HCT116 (cell line): Measurements from ENCODE around the gene SUGCT. TPM values are rescaled to one million over a fixed set of nuclear protein-coding genes. Genes with fewer than 3 reads are reported as not detected.

Experiments
- ATAC-seq: fragments of 200-7000 bp; cut with Tn5 transposase; 2 replicates; pipeline ENCODE4 v1.9.1; 2020; ENCODE audit warnings: mild to moderate bottlenecking, moderate library complexity
- BruUV-seq: library from RNA; stranded (reverse); fragments of 400-500 nt; replicated peaks from 2 replicates; lab custom pipeline; 2021; lab: Mats Ljungman, UMichigan
- CTCF ChIA-PET: fragments of 300-600 bp; sonication (Branson Sonifier 250); formaldehyde crosslinking; loops from one replicate; lab custom pipeline; 2021; ENCODE audit warnings: antibody characterized with exemption; lab: Charles Lee
- POLR2A ChIA-PET: fragments of 300-600, 350-600 bp; sonication (Branson Sonifier 250); formaldehyde crosslinking; loops from one replicate; lab custom pipeline; 2021; ENCODE audit warnings: antibody characterized with exemption; lab: Charles Lee
- RAD21 ChIA-PET, 2 experiments: fragments of 300-600 bp; sonication (Branson Sonifier 250); formaldehyde crosslinking; loops; one replicate each; lab custom pipeline; 2023; ENCODE audit warnings: low total read pairs in 2 of 2; ENCODE audit not compliant: uncharacterized antibody in 2 of 2, unreplicated experiment in 2 of 2, low non-redundant PET in 1 of 2; lab: Charles Lee
- DNase-seq: peaks from one replicate; pipeline ENCODE4 v3.0.0-alpha.2; 2010; ENCODE audit warnings: low read depth, low spot score
- H2AFZ ChIP-seq: fragments of 200-600 bp; shearing (Covaris generic), sonication (generic); 2 replicates; pipeline ENCODE4 v1.6.1; 2017; ENCODE audit warnings: low read depth, mixed run types, mixed read lengths, antibody characterized with exemption, low read length; ENCODE audit not compliant: poor library complexity, severe bottlenecking
- H3K27ac ChIP-seq: 2 replicates; pipeline ENCODE4 v1.5.1; 2012; ENCODE audit warnings: low read depth, low read length
- H3K27me3 ChIP-seq: fragments of 200-600 bp; sonication (generic); 2 replicates; pipeline ENCODE4 v1.6.1; 2016; ENCODE audit warnings: mixed run types, low read length, mixed read lengths; ENCODE audit not compliant: insufficient read depth
- H3K36me3 ChIP-seq, 2 experiments: fragments of 200-500 bp in 1 of 2; fragments of 200-600 bp in 1 of 2; sonication (Bioruptor generic) in 1 of 2; sonication (generic) in 1 of 2; 2 replicates each; pipeline versions ENCODE4 v1.5.1 to v1.6.1; 2014 to 2016; ENCODE audit warnings: low read length in 2 of 2, inconsistent platforms in 1 of 2, mixed read lengths in 1 of 2, mixed run types in 1 of 2; ENCODE audit not compliant: insufficient read depth in 2 of 2, control insufficient read depth in 1 of 2
- H3K4me1 ChIP-seq, 2 experiments: fragments of 200-600 bp in 1 of 2; sonication (generic) in 1 of 2; 2 replicates each; pipeline versions ENCODE4 v1.5.1 to v1.6.1; 2012 to 2017; ENCODE audit warnings: low read length in 2 of 2, inconsistent platforms in 1 of 2, mild to moderate bottlenecking in 1 of 2, mixed read lengths in 1 of 2, mixed run types in 1 of 2, moderate library complexity in 1 of 2; ENCODE audit not compliant: insufficient read depth in 2 of 2, control insufficient read depth in 1 of 2
- H3K4me2 ChIP-seq: fragments of 200-600 bp; sonication (generic); 2 replicates; pipeline ENCODE4 v1.6.1; 2017; ENCODE audit warnings: mixed run types, low read length, mixed read lengths
- H3K4me3 ChIP-seq, 2 experiments: fragments of 200-600 bp in 1 of 2; sonication (generic) in 1 of 2; replicated peaks in 1 of 2; 2 replicates each; pipeline ENCODE4 v1.5.1; 2011 to 2016; ENCODE audit warnings: low read length in 2 of 2, control low read depth in 1 of 2, low read depth in 1 of 2, mild to moderate bottlenecking in 1 of 2, mixed read lengths in 1 of 2, mixed run types in 1 of 2
- H3K79me2 ChIP-seq: fragments of 200-600 bp; sonication (generic); 2 replicates; pipeline ENCODE4 v1.6.1; 2017; ENCODE audit warnings: mild to moderate bottlenecking, mixed run types, low read length, moderate library complexity, mixed read lengths; ENCODE audit not compliant: insufficient read depth
- H3K9ac ChIP-seq: fragments of 200-600 bp; sonication (generic); 2 replicates; pipeline ENCODE4 v1.6.1; 2016; ENCODE audit warnings: low read length, mixed read lengths
- H3K9me2 ChIP-seq: fragments of 200-600 bp; sonication (generic), shearing (Covaris generic); 2 replicates; pipeline ENCODE4 v1.6.1; 2017; ENCODE audit warnings: mixed run types, mild to moderate bottlenecking, moderate library complexity; ENCODE audit not compliant: insufficient read depth
- H3K9me3 ChIP-seq, 2 experiments: fragments of 200-500 bp in 1 of 2; fragments of 200-600 bp in 1 of 2; sonication (Bioruptor generic) in 1 of 2; sonication (generic) in 1 of 2; 2 replicates each; pipeline ENCODE4 v1.6.1; 2014 to 2017; ENCODE audit warnings: low read length in 2 of 2, mixed read lengths in 2 of 2, inconsistent platforms in 1 of 2, low read depth in 1 of 2, mild to moderate bottlenecking in 1 of 2, mixed run types in 1 of 2, moderate library complexity in 1 of 2; ENCODE audit not compliant: control insufficient read depth in 1 of 2, insufficient read depth in 1 of 2
- H4K20me1 ChIP-seq: fragments of 200-600 bp; sonication (generic), shearing (Covaris generic); 2 replicates; pipeline ENCODE4 v1.6.1; 2017; ENCODE audit warnings: mixed run types, mild to moderate bottlenecking, moderate library complexity; ENCODE audit not compliant: insufficient read depth
- CEBPB ChIP-seq: IDR thresholded peaks from 2 replicates; pipeline ENCODE4 v1.6.1; 2012; ENCODE audit warnings: low read depth
- ELF1 ChIP-seq: IDR thresholded peaks from 2 replicates; pipeline ENCODE4 v1.6.1; 2012; ENCODE audit warnings: low read depth, borderline replicate concordance
- EZH2phosphoT487 ChIP-seq: fragments of 200-600 bp; IDR thresholded peaks from 2 replicates; pipeline ENCODE4 v1.6.1; 2018; ENCODE audit warnings: antibody characterized with exemption, borderline replicate concordance
- JUND ChIP-seq: IDR thresholded peaks from 2 replicates; pipeline ENCODE4 v1.6.1; 2012
- POLR2A ChIP-seq: IDR thresholded peaks from 2 replicates; pipeline ENCODE4 v1.7.0; 2011; ENCODE audit warnings: borderline replicate concordance; ENCODE audit not compliant: insufficient read depth, insufficient read length; ENCODE audit errors: extremely low read depth
- SIN3A ChIP-seq: IDR thresholded peaks from 2 replicates; pipeline ENCODE4 v1.6.1; 2012; ENCODE audit warnings: low read depth
- SP1 ChIP-seq: IDR thresholded peaks from 2 replicates; pipeline ENCODE4 v1.6.1; 2012; ENCODE audit warnings: low read depth
- intact Hi-C: fragments of 100-400 bp; cut with micrococcal nuclease; formaldehyde crosslinking; loops from 2 replicates; pipeline ENCODE4 v1.10.0; 2022
- total RNA-seq: library from RNA; stranded (reverse); gene quantifications from one replicate; pipeline ENCODE4 v1.2.1, GENCODE V29; 2021; ENCODE audit not compliant: unreplicated experiment
- TF ChIP-seq, protein P1 (sequence below): IDR thresholded peaks from 2 replicates; pipeline ENCODE4 v1.6.1; 2011; ENCODE audit warnings: mild to moderate bottlenecking, low read length, moderate library complexity; ENCODE audit not compliant: insufficient replicate concordance; ENCODE audit errors: extremely low read depth
- TF ChIP-seq, protein P2 (sequence below): IDR thresholded peaks from 2 replicates; pipeline ENCODE4 v1.6.1; 2012
- TF ChIP-seq, protein P3 (sequence below): IDR thresholded peaks from 2 replicates; pipeline ENCODE4 v1.6.1; 2012

SUGCT gene
- total RNA-seq, 1 experiment from 2014 or later: 4.4 TPM

DNA sequence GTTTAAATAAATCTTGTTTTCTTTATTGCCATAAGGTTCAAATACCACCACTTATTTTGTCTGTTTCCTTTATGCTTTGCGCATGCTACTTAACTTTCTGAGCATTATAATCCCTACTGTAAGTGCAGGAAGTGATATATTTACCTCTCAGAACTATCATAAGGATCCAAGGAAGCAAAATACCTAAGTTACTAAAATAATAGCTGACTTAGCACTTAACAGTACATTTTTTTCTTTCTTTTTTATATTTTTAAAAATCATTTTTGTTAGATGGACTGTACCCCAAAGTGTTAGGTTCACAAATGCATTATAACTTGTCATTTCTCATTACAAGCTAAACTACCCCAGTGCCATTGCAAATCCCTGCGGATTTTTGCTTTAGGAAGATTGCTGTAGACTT, 663.8 kb downstream of the SUGCT start (continued):
- TF ChIP-seq, protein P1, sequence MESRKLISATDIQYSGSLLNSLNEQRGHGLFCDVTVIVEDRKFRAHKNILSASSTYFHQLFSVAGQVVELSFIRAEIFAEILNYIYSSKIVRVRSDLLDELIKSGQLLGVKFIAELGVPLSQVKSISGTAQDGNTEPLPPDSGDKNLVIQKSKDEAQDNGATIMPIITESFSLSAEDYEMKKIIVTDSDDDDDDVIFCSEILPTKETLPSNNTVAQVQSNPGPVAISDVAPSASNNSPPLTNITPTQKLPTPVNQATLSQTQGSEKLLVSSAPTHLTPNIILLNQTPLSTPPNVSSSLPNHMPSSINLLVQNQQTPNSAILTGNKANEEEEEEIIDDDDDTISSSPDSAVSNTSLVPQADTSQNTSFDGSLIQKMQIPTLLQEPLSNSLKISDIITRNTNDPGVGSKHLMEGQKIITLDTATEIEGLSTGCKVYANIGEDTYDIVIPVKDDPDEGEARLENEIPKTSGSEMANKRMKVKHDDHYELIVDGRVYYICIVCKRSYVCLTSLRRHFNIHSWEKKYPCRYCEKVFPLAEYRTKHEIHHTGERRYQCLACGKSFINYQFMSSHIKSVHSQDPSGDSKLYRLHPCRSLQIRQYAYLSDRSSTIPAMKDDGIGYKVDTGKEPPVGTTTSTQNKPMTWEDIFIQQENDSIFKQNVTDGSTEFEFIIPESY: no peak
- TF ChIP-seq SIN3A (no peak), EZH2phosphoT487 (no peak), SP1 (no peak), JUND (no peak), CEBPB (no peak)
- TF ChIP-seq, protein P2, sequence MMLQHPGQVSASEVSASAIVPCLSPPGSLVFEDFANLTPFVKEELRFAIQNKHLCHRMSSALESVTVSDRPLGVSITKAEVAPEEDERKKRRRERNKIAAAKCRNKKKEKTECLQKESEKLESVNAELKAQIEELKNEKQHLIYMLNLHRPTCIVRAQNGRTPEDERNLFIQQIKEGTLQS: no peak
- TF ChIP-seq, all 23 proteins: peak for 0

DNA sequence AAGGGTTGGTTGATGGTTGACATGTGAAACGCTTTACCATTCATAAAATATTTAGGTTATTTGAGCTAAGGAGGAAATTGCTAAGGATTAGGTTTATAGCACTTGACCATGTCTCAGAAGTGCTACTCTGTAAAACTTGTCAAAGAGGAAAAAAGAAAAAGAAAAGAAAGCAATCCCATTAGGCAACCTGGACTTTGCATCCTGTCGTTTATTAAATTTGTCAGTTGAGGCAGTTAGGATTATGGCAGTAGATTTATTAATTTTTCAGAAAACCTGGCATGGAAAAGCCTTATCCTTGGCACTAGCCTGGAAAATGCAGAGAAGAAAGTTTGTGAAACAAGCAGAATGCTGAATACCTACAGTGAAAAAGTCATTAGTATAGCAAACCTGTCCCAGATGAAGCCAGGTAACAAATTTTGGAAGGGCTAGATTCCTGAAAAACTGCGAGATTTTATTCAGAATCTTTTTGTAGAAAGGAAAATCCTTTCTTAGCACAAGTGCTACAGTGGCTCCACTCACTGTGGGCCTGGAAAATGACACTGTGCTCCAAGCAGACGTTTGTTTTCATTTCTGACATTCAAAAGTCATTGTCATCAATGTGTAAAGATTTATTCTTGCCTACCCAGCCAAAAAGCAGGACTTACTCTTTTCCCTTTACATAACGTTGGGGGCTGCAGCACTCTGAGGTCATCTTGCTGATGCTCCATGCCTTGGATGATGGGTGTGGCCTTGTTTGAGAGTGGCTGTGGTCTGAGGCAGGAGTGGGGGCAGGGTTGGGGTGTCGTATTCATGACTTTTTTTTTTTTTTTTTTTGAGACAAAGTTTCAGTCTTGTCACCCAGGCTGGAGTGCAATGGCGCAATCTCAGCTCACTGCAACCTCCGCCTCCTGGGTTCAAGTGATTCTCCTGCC, 664.9 kb downstream of the SUGCT start:
- H3K9me2 ChIP-seq: no peaks in the 10 kb centered on the region
- no peaks in the 10 kb centered on the region for H3K4me1 ChIP-seq
- no peak overlapping the region for H3K4me3 ChIP-seq
- no peak overlapping the region for H3K9ac ChIP-seq
- TF ChIP-seq POLR2A: no peak
- TF ChIP-seq CEBPB: no peak
- TF ChIP-seq, protein P3, sequence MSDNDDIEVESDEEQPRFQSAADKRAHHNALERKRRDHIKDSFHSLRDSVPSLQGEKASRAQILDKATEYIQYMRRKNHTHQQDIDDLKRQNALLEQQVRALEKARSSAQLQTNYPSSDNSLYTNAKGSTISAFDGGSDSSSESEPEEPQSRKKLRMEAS: no peak
- no peak for TF ChIP-seq ELF1
- no peaks in the 10 kb centered on the region for H4K20me1 ChIP-seq
- no peaks in the 10 kb centered on the region for H3K27me3 ChIP-seq
- no peaks in the 10 kb centered on the region for H3K79me2 ChIP-seq
- ChIA-PET RAD21 (no interaction called here), CTCF (no interaction called here), POLR2A (no interaction called here)
- H3K9me3 ChIP-seq: no peaks in the 10 kb centered on the region
- ATAC-seq: no peak
- no peak overlapping the region for H3K4me2 ChIP-seq
- H3K27ac ChIP-seq: no peak overlapping the region
- BruUV-seq: no TSS peak
- no peak for DNase-seq
- intact Hi-C loops: no loop called here
- no peaks in the 10 kb centered on the region for H3K36me3 ChIP-seq
- H2AFZ ChIP-seq: no peak overlapping the region
